KMS-11 (cell line): Measurements from ENCODE around the gene ROPN1B.
"Not testable (repeated sequence)": the region's sequence is repeated elsewhere in the genome, so short reads cannot be mapped to it uniquely, and the experiment has no call there.

ENCODE experiments used
- H2AFZ ChIP-seq: fragments of 200-600 bp; sonication (generic); 2 replicates; pipeline ENCODE4 v1.6.1; 2016; ENCODE audit warnings: antibody characterized with exemption, mixed run types, low read depth
- H3K27ac ChIP-seq: fragments of 200-600 bp; sonication (generic); 2 replicates; pipeline ENCODE4 v1.6.1; 2016; ENCODE audit warnings: mild to moderate bottlenecking, mixed run types
- H3K27me3 ChIP-seq: fragments of 200-600 bp; sonication (generic); 2 replicates; pipeline ENCODE4 v1.6.1; 2017; ENCODE audit warnings: mild to moderate bottlenecking, low read depth, mixed run types, moderate library complexity; ENCODE audit not compliant: insufficient read depth
- H3K36me3 ChIP-seq: fragments of 200-600 bp; sonication (generic); 2 replicates; pipeline ENCODE4 v1.6.1; 2017; ENCODE audit warnings: mild to moderate bottlenecking, mixed run types; ENCODE audit not compliant: insufficient read depth
- H3K4me1 ChIP-seq: fragments of 200-600 bp; sonication (generic); 2 replicates; pipeline ENCODE4 v1.6.1; 2016; ENCODE audit warnings: mild to moderate bottlenecking, low read depth, mixed run types; ENCODE audit not compliant: poor library complexity, severe bottlenecking
- H3K4me2 ChIP-seq: fragments of 200-600 bp; sonication (generic); 2 replicates; pipeline ENCODE4 v1.7.0; 2016; ENCODE audit warnings: mild to moderate bottlenecking, mixed run types
- H3K4me3 ChIP-seq: fragments of 200-600 bp; sonication (generic); IDR thresholded peaks from 2 replicates; pipeline ENCODE4 v1.6.1; 2017; ENCODE audit warnings: low read depth, low read length, mixed read lengths; ENCODE audit not compliant: insufficient read depth
- H3K79me2 ChIP-seq: fragments of 200-600 bp; sonication (generic); 2 replicates; pipeline ENCODE4 v1.6.1; 2016; ENCODE audit warnings: low read depth, mixed run types; ENCODE audit not compliant: insufficient read depth
- H3K9ac ChIP-seq: fragments of 200-600 bp; sonication (generic); 2 replicates; pipeline ENCODE4 v1.6.1; 2016; ENCODE audit warnings: mild to moderate bottlenecking, mixed run types
- H4K20me1 ChIP-seq: fragments of 200-600 bp; sonication (generic); 2 replicates; pipeline ENCODE4 v1.6.1; 2016; ENCODE audit warnings: mild to moderate bottlenecking, mixed run types; ENCODE audit not compliant: insufficient read depth
- CTCF ChIP-seq: fragments of 200-600 bp; sonication (generic); conservative IDR thresholded peaks from 2 replicates; pipeline ENCODE4 v1.6.1; 2017; ENCODE audit warnings: low read depth, mild to moderate bottlenecking, antibody characterized with exemption, low read length, moderate library complexity, mixed read lengths

ROPN1B gene

GRCh38 chr3:125960066-125960424 is 8.9 kb upstream of the ROPN1B start:
- no peaks in the 10 kb centered on the region for H3K79me2 ChIP-seq
- H3K4me2 ChIP-seq = no peak overlapping the region
- H2AFZ ChIP-seq = no peak overlapping the region
- H3K27ac ChIP-seq = no peak overlapping the region
- no peak for TF ChIP-seq CTCF
- no peaks in the 10 kb centered on the region for H3K36me3 ChIP-seq
- H3K27me3 ChIP-seq = no peaks in the 10 kb centered on the region
- no peak overlapping the region for H3K4me3 ChIP-seq
- H4K20me1 ChIP-seq = no peaks in the 10 kb centered on the region
- no peaks in the 10 kb centered on the region for H3K4me1 ChIP-seq
- H3K9ac ChIP-seq = no peak overlapping the region

GRCh38 chr3:125960456-125961288 is 8.3 kb upstream of the ROPN1B start:
- no peak overlapping the region for H3K4me2 ChIP-seq
- no peaks in the 10 kb centered on the region for H3K36me3 ChIP-seq
- H3K27ac ChIP-seq = no peak overlapping the region
- H3K27me3 ChIP-seq = no peaks in the 10 kb centered on the region
- H3K9ac ChIP-seq = no peak overlapping the region
- H2AFZ ChIP-seq = no peak overlapping the region
- no peaks in the 10 kb centered on the region for H4K20me1 ChIP-seq
- no peak overlapping the region for H3K4me3 ChIP-seq
- H3K79me2 ChIP-seq = no peaks in the 10 kb centered on the region
- TF ChIP-seq CTCF = no peak
- H3K4me1 ChIP-seq = no peaks in the 10 kb centered on the region

- Histone ChIP-seq H3K4me2 (no peak overlapping the region), H3K4me1 (no peaks in the 10 kb centered on the region), H3K9ac (no peak overlapping the region), H3K27me3 (no peaks in the 10 kb centered on the region), H3K79me2 (no peaks in the 10 kb centered on the region), H2AFZ (no peak overlapping the region), H3K27ac (no peak overlapping the region), H3K4me3 (no peak overlapping the region), H3K36me3 (no peaks in the 10 kb centered on the region), H4K20me1 (no peaks in the 10 kb centered on the region)
- TF ChIP-seq CTCF = no peak
Observed at GRCh38 chr3:125961289-125961589, 7.7 kb upstream of the ROPN1B start.

- not testable (repeated sequence) for H3K27ac ChIP-seq, H3K4me2 ChIP-seq, H3K27me3 ChIP-seq, H3K36me3 ChIP-seq, H4K20me1 ChIP-seq, H3K4me3 ChIP-seq, H3K4me1 ChIP-seq, H3K9ac ChIP-seq, H2AFZ ChIP-seq, H3K79me2 ChIP-seq
Observed at GRCh38 chr3:125963834-125964233, 5.1 kb upstream of the ROPN1B start.

GRCh38 chr3:125965505-125965904 is 3.5 kb upstream of the ROPN1B start:
- no peak for TF ChIP-seq CTCF
- no peaks in the 10 kb centered on the region for H3K79me2 ChIP-seq
- no peaks in the 10 kb centered on the region for H3K36me3 ChIP-seq
- H4K20me1 ChIP-seq = no peaks in the 10 kb centered on the region
- no peak overlapping the region for H3K4me2 ChIP-seq
- no peaks in the 10 kb centered on the region for H3K4me1 ChIP-seq
- H2AFZ ChIP-seq = no peak overlapping the region
- H3K4me3 ChIP-seq = no peak overlapping the region
- no peak overlapping the region for H3K27ac ChIP-seq
- H3K27me3 ChIP-seq = peaks cover 4% of the 10 kb centered on the region; the same call in 1 of the 2 replicates
- H3K9ac ChIP-seq = no peak overlapping the region
